DMS53 treated with DMSO at 0.1 percent for 48 hours (cell line): ENCODE measurements around the gene URGCP.
"Not testable (repeated sequence)": the region's sequence is repeated elsewhere in the genome, so short reads cannot be mapped to it uniquely, and the experiment has no call there.

Experiments
- DNase-seq: peaks from one replicate; lab custom pipeline; 2025; ENCODE audit not compliant: unreplicated experiment; lab: John Stamatoyannopoulos, UW

URGCP gene

DNA sequence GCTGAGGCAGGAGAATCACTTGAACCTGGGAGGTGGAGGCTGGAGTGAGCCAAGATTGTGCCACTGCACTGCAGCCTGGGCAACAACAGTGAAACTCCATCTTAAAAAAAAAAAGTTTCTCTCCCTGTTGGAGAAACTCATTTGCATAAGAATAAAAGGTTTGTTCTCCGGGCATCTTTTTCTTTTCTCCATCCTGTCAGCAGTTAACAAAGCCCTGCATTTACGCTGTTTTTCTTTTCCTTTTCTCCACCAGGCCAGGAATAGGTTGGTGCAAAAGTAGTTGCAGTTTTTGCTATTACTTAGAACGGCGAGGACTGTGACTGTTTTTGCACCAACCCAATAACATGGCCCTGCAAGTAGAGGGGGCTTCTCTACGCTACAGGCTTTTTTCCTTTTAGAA is 9.5 kb upstream of the URGCP start:
- DNase-seq = no peak

GRCh38 chr7:43914795-43915194 is 8.4 kb upstream of the URGCP start:
- DNase-seq = no peak

DNA sequence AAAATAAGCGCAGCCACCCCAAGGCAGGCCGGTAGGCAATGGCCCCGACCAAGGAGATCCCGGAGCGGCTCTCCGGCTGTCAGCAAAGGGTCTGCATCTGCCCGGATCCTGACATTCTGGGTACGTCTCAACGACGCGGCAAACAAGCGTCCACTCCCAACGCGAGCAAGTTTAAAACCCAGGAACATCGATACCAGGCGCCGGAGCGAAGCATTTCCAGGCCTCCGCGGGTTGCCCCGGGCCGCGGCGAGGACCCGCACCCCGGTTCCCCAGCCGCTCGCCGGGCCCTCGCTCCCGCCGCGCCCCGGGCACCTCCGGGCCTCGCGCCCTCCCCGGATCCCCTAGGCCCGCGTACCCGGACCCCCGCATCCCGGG is 453 bp downstream of the URGCP start:
- DNase-seq = no peak

DNA sequence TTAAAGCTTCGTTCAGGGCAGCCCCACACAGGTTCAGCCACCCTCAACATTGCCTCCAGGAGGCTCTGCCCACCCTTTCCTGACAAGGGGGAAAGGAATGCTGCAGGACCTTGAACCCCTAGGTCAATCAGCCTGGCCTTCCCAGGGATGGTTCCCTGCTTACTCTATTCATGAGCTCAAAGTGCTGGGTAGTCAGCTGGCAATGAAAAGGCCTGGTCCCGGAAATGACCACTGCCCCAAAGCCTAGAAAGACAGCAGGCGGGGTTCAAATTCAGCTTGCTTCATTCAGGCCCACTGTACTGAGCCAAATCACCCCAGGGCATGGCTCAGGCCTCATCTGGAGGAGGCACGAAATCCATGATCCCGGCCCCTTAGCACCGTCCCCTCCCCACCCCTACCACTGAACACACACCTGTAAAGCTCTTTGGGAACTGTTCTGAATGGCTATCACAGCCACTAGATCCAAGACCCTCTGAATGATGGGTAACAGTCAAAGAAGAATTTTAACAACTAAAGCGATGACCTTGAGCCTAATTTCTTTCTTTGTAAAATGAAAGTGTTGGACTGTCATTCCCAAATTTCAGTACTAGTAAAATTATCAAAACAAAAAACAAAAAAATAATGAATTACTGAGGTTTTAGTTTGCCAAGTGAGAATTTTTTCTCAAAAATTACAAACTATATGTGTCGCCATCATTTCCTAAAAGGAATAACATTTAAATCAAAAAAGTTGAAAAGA is 1.0 kb downstream of the URGCP start:
- DNase-seq = no peak

GRCh38 chr7:43904533-43905208 is 1.7 kb downstream of the URGCP start:
- DNase-seq = no peak

DNA sequence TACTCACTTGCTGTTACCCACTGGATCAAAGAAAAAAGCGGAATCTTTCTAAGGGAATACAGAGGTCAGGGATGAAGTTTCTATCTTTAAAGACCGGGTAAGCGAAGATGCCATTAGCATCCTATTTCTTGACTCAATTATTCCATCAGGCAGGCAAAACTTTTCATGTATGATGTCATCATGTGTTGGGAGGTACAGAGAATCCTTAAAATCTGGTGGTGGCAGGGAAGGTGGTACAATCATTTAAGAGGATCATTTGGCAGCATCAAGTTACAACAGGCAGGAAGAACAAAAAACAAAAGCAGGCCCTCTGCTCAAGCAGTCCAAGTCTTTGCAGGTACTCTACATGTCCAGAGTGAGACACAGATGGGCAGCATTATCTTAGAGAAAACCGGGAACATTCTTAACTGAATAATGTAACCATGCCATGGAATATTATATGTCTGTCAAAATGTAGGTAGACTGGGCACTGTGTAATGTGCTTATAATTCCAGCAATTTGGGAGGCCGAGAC is 3.8 kb downstream of the URGCP start:
- DNase-seq = no peak

GRCh38 chr7:43898571-43898970 is 7.8 kb downstream of the URGCP start:
- not testable (repeated sequence) for DNase-seq

GRCh38 chr7:43895847-43896415 is 10.5 kb downstream of the URGCP start:
- DNase-seq = no peak

- no peak for DNase-seq
These were observed 15.1 kb downstream of the URGCP start for GRCh38 chr7:43891069-43891955.

GRCh38 chr7:43890468-43890867 is 15.9 kb downstream of the URGCP start:
- DNase-seq = no peak

DNA sequence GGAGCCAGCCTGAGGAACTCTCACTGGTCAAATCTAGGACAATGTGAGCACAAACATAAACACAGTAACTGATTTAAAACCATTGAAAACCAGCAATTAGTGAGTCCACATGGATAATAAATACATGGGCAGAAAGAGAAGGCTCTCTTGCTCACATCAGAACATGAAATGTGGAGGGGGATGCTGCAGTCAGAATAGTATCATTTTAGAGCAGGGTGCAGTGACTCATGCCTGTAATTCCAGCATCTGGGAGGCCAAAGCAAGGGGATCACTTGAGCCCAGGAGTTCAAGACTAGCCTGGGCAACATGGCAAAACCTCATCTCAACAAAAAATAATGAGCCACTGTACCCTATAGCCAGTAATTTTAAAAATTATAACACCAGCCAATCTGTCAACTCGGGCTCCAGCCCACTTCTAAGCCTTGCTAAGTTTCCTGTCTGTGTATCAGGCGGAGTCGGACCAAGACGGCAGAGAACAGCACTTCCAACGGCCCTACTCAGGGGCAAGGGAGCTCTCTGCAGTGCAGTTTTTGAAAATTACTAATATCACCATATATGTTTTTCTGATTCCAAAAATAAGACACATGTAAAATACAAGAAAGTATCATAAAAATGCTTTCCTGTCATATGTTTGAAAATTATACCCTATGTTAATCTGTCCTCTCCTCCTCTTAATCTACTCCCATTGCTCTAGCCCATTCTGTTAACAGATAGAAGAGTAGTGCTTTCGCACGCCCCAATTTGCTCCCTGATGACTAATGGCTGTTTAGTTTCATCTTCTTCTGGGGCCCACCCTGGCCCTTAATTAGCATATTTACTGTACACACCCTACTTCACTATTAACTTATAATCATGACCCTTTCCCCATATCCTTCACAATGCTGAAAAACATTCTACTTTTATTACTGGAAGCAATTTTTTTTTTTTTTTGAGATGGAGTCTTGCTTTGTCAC is 17.1 kb downstream of the URGCP start:
- DNase-seq = no peak

GRCh38 chr7:43884617-43885016 is 21.8 kb downstream of the URGCP start:
- DNase-seq = no peak

DNA sequence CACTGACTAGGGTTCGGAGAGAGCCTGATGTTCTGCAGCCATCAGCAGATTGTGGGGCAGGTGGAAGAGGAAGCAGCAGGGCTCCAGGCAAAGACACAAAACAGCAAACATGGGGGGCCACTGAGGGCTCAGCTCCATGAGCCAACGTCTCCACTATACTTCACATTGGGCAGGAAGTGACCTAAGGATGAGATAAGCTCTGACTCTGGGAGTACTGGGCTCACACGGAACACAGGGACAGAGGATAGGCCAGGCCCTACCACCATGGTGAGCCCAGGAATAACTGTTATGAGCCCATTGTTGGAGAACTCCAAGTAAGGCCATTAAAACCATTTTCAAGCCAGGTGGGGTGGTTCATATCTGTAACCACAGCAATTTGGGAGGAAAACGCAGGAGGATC is 22.2 kb downstream of the URGCP start:
- DNase-seq = no peak

- DNase-seq = no peak
These were observed 25.8 kb downstream of the URGCP start for GRCh38 chr7:43880596-43880995.

DNA sequence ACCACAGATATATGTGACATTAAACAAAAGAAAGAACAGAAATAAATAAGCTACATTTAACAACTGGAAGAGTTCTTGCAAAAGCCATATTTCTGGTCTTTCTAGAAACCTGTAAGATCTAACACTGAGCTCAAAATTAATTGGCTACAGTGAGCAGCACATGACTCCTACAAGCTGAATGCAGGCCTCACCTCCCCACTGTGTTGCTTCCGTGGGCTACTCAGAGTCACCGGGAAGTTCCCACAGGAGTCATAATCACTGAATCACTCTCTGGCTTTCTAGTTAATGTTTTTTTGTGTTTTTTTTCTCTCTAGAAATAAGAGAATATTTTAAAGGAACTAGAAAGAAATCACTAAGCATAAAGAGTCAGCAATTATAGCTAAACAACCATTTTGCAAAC is 26.9 kb downstream of the URGCP start:
- no peak for DNase-seq

GRCh38 chr7:43878867-43879266 is 27.5 kb downstream of the URGCP start:
- no peak for DNase-seq

DNA sequence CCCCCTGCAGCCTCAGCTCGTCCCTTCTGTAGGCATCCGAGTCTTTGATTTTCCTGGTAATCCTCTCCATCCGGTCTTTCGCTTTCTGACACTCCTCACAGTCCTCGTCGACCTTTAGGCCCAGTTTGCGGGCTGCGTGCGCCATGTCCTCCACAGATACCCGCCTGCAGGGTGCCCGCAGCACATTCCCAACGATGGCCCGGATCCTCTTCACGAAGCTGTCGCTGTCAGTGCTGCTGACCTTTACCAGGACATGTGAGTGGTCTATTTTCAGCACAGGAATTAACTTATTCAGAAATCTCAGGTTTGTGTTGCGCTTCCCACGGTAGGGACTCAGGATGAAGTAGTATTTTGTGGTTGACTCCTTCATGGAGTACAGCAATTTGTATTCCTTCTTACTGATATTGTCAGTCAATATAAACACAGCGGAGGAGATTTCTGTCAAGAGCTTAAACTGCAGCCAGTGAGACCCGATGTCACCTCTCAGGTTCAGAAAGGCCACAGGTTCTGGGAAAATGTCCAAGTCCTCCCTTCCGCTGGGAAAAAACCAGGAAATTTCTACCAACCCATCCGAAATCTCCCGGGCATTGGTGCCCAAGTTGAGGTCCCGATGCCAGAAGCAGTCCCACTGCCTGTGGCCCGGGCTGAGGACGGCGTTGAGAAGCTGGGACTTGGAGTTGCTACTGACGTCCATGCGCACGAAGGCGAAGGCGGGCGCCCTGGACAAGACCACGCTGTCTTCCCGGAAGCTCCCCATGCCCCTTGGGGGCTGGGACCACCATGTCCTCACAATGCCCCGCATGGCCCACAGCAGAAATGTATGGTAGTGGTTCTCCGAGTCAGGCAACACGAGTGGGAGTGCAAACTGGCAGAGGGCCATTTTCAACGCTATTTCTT is 28.2 kb downstream of the URGCP start:
- DNase-seq = no peak

DNA sequence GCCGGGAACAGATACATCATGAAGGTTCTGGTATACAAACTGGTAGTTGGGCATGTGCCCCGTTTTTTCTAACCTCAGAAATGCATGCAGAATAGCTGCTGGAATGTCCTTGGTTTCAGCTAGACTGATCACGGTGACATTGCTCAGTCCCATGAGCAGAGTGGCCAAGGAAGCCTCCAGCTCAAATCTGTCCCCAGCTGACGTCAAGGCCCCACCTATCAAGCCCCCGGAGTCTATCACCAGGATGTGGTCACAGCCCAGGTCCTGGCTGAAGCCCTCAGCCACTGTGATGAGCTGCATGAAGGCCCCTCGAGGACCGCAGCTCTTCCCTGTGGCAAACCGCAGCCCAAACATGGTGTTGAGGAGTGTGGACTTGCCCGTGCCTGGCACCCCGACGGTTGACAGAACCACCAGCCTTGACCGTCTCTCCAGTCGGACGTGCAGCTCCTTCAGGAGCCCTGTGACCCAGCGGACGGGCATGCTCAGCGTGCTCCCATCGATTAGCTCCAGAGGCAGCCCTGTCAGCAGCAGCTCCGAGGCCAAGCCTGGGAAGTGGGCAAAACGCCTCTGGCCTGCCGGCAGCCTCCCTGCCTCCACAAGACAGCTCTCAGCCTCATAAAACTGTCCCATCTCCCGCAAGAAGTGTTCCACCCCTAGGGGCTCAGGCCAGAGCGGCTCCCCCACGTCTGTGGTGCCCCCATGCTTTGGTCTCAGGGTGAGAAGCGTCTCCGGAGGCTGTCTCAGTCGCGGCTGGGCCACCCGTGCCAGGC is 29.2 kb downstream of the URGCP start:
- no peak for DNase-seq
